GM18520 (cell line): ENCODE measurements around the gene ARHGAP4.

Source experiments
- ATAC-seq: cut with Tn5 transposase; IDR thresholded peaks from one replicate; pipeline ENCODE4 v1.9.1; 2021; ENCODE audit not compliant: unreplicated experiment

ARHGAP4 gene

DNA sequence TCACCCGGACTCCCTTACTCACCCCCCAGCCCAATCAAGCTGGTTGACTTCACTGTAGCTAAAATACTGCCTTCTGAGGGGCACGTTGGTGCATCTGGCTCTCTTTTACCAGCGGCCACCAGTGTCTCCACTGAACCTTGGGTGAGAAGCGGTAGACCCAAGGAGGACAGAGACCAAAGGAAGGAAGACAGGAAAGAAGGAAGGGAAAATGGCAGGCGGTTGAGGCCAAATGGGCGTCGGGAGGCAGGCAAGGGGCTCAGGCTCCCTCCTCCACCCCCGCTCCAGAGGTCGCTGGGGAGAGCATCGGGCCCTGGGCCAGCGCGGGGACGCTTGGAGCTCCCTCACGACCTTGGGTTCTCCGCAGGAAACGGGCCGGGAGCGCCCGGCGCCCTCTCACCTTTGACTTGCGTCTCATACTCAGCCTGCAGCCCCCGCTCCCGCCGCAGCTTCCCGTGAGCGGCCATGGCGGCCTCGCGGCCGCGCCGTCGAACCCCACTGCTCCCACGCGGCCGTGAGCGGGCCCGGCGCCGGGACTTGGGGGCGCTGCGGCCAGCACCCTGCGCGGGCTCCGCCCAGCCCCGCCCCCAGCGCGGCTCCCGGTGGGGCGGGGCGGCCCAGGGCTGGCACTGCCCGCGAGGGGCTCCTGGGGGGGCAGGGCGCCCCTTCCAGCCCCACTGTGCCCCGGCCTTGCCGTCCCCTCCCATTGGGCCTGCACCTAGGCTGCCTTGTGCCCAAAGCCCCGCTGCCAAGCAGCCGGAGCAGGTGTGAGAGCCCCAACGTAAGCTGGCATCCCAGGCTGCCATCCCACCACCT, at the start of gene ARHGAP4:
ARHGAP4 (minus strand) TSS at position 526 of the 813 bp plus-strand sequence; CDS start at position 464, 62 bp downstream.
- ATAC-seq: no peak

DNA sequence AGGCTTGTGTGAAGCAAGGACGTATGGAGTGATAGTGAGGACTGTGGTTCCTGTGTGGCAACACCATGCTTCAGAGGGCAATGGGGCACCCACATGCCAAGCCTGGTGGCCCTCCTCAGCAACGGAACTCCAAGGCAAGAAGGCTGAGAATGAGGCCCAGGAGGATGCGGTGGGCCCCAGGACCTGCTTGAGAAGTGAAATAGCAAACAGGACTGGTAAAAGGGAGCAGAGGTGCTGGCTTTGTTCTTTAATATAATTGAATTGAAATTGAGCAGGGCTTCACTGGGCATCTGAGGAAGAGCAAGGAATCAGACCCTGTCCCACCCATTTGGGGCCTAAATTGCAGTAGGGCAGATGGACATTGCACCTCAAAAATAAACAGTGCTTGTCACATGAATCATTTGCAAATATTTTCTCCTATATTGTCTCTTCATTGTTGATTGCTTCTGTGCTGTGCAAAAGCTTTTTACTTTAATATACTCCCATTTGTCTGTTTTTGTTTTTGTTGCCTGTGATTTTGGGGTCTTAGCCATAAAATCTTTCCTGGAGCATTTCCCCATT, 48.7 kb upstream of the ARHGAP4 start:
- ATAC-seq: no peak

DNA sequence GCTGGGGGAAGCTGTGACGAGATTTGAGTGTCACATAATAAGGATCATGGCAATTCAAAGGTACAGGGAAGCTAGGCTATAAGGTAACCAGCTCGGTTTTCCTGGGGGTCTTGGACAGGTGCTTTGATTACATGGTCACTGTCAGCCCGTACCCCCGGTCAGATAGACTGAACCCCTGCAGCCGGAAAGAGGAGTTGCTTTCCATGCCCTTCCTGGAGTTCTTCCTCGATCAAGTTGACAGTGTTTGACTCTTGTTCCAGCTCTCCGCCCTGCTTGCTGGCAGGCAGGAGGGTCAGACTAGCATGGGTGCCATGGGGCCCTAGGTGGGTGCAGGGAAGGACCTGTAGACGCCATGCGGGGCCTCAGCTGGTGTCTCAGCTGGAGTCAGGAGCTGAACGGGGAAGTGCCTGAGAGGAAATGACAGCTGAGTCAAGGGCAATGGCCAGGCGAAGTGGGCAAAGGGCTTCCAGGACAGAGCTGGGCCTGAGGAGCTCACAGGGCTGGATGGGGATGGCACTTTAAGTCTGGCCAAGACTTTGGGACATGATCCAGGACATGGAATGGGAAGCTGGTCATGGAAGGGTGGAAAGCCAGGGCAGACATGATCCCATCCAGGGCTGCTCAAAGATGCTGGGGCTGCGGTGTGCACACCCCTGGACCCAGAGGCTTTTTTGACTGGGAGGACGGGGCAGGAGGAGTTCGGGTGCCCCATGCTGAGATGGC, 48.1 kb upstream of the ARHGAP4 start:
- ATAC-seq: no peak

DNA sequence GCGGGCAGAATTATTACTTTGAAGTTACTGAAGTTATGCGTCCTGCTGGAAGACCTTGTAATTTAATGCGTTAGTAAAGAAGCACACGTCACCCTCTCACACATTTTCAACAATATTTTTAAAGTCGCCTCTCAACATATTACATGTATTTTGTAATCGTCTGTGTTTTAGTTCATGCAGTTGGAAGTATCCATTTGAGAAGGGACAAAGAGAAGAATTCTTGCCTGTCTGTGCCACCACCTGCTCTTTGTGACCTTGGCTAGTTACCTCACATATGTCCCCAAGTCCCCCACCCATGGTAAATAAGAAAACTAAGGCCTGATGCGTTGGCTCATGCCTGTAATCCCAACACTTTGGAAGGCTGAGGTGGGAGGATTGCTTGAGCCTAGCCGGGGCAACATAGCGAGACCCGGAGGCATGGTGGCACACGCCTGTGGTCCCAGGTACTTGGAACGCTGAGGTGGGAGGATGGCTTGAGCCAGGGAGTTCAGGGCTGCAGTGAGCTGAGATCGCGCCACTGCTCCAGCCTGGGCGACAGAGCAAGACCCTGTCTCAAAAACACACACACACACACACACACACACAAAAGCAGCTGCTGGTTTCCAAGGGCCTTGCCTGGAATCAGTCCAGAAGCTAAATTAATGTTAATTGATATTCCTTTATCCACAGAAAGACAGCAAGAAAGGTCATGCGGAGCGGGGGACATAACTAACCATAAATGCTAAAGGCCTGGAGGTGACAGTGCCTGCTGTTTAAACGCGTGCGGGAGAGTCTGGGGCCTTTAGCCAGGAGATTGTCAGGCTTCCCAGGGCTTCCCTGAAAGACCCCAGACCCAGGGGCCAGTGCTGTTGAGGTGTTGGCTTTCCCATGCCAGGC, 47.3 kb upstream of the ARHGAP4 start:
- ATAC-seq: no peak

DNA sequence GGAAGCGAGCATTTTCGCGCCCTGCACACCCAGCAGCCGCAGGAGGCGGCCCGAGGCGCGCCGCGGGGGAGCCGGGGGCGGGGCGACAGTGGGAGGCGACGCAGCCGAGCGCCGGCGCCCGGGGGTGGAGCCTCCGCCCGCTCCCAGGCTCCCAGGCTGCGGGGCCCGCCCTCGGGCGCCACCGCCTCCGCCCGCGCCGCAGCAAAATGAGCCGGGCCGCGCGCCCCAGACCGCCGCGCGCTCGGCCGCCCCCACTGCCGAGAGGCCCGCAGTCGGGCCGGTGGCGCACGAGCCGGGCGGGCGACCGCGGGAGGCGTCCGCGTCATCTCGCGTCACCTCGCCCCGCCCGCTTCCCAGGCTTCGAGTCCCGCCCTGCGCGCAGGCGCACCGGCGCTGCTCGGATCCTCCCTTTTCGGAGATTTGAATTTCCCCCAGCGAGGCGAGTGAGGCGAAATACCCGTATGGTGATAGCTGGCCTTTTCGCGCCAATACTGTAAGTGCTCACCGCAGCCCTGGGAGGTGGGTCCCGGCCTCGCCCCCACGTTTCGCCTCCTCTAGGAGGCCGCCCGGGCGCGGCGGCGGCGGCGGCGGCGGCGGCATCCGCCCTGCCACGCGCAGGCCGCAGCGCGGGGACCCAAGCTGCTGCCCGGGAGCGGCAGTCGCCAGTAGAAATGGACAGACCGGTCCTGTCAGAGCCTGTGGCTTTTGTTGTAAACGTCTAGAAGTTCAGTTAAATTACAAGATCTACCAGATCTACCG, 46.5 kb upstream of the ARHGAP4 start, which contains the start of gene TMEM187:
TMEM187 (plus strand) TSS at position 387 of the 759 bp plus-strand sequence. CDS start 9,309 bp downstream, outside the sequence.
- ATAC-seq: peak; percentile 39

DNA sequence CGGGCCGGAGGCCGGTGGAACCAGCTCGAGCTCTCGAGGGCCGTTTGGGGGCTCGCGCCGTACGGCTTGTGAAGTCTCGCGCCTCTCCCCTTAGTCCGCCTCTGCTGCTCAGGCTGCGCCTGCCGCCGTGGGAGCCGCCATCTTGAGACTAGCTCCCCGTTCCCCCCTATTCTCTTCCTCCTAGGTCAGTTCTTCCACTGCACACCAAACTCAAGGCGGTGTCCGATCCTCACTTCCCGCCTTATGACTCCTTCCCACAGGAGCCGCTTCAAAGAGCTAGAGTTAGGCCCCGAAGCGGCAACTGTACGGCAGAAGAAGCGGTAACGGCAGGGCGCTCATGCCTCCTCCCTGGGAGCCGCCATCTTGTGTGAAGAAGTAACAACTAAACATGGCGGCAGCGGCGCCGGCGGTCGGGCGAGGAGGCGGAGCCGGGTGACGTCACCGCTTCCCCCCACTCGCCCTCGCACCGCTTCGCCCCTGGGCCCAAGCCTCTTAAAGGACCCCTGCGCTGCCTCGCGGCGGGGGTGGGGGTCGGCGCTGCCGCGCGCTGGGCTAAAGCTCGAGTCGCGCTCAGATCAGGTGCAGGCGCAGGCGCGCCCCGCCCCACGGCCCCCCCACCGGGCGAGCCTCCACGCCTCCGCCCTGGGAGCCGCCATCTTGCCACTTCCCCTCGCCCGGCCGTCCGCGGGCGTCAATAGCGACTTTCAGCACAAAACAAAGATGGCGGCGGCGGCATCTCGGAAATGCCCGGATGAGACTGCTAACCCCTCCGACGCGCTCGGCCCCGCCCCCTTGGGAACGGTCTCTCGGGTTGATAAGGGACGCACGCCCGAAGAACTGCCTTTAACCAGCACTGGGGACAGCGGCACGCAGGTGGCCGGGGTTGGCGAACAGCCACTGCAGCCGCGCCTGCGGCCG, 45.6 kb upstream of the ARHGAP4 start, which contains the start of gene HCFC1:
HCFC1 (minus strand) TSS at position 369 of the 918 bp plus-strand sequence. CDS start 978 bp downstream, outside the sequence.
- peak; percentile 29 for ATAC-seq

DNA sequence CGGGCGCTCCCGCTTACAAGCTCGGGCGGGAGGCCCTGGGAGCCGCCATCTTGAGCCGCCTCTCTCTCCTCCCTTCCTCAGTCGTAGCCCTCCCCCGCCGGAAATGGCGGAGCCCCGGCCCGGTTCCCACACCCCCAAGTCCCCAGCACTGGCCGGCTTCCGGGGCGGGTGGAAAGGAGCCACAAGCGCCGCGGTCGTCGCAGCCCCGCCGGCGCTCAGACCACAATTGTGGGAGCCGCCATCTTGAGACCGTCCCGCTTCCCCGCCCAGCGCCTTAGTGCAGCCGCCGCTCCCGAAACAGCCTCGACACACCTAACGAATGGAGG, 45.0 kb upstream of the ARHGAP4 start:
- ATAC-seq: no peak

DNA sequence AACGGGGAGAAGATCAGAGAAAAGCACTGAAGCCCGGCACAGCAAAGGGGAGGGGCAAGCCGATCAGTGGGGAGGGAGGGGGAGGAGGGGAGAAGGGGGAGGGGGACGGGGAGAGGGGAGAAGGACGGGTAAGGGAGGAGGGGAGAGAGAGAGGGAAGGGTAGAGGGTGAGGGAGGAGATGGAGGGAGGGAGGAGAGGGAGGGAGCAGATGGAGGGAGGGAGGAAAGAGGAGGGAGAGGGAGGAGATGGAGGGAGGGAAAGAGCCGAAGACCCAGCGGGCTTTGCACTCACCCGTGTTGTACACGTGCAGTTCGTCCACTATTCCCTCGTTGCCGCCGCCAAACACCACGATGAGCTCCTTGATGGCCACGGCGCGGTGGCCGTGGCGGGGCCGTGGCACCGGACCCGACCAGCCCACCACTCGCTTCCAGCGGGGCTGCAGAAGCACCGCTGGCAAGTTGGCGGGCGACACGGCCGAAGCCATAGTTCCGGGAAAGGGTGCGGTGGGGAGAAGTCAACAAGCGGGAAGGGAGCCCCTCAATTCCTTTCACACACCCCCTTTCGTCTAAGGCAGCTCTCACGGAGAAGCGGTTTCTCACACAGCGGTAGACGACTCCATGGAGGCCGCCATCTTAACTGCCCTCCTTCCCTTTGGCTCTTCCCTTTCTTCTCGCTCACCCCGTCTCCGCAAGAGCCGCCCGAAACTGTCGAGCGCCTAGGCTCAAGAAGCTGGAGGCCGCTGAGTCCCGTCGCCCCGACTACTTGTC, 44.5 kb upstream of the ARHGAP4 start:
- no peak for ATAC-seq

DNA sequence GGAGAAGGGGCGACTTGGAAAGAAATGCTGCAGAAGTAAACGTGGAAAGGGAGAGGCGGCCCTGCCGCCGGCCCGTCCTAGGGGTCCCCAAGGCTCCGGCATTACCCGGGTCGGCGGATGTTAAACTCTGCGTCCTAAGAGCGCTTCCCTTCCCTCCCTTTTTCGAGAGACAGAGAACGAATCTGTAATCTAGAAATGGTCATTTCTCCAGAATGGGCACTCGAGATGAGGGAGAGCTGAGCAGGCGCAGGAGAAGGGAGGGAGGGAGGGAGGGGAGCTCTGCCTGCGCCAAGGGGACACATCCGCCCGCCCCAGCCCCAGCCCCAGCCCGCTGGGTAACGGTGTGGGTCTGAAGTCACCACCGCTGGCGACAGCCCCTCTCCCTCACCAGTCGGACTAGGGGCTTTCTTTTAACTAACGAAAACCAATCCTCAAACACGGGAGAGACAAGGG, 43.9 kb upstream of the ARHGAP4 start:
- ATAC-seq: no peak

DNA sequence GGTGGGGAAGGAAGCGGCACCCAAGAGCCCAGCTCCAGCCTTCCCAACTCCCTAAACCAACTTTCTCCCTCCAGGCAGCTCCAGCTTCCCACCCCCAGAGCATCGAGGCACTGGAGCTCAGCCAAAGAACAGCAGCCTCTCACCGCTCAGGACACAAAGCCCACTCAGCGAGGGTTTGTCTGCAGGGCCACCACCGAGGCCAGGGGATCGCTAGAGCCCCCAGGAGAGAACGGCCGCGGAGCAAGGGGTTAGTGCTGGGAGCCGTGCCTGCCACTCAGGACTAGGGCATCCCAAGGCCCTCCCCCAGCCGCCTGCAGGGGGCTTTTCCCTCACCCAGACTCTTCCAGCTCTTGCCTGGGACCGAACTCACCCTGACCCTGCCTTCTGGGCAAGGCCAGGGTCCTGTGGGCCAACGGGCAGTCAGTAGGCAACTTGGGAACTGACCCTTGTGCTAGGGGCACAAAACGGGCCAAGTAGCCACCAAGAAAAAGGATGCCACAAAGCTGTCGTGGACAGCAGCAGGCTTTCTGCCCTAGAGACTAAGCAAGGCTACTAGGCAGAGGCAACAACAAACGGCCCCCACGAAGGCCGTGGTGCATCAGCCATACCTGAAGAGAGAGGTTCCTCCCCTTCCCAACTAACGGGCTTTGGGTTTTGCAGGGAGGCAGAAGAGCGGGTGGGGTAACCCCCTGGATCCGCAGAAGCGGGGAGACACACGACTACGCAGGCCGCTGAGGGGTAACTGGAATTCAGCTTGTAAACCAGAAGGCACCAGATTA, 43.2 kb upstream of the ARHGAP4 start:
- ATAC-seq: no peak

DNA sequence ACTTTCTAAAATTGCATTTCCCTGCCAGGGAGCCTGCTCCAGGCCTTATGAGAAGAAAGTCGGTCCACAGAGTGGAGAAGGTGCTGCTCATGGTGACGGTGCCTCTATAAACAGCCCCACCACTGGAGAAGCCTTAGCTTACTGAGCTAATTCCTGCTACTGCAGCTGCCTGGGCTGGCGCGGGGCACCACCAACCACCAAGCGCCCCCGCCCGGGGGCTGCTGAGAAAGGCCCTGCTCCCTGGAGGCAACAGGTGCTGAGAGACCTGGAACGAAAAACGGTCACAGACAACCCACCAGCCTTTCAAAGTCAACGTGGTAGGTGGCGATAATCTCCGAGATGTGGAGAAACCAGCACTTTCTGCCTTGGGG, 42.7 kb upstream of the ARHGAP4 start:
- no peak for ATAC-seq

DNA sequence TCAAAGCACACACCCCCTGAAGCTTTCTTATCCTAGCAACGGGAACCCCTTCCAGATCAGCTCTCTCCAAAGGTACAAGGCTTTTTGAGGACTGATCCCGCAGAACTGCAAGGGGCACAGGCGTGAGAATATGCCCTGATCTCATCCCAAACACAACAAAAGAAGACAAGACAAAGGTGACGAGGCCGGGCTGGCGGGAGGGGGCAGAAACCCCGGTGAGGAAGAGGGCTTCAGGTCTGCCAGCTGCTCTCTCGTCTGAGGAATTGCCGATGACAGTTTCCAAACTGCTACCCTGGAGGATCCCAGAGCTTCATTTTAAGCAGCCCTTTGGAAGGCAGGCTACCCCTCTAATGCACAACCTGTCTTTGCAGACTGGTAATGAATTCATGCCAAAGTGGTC, 42.2 kb upstream of the ARHGAP4 start:
- ATAC-seq: no peak

DNA sequence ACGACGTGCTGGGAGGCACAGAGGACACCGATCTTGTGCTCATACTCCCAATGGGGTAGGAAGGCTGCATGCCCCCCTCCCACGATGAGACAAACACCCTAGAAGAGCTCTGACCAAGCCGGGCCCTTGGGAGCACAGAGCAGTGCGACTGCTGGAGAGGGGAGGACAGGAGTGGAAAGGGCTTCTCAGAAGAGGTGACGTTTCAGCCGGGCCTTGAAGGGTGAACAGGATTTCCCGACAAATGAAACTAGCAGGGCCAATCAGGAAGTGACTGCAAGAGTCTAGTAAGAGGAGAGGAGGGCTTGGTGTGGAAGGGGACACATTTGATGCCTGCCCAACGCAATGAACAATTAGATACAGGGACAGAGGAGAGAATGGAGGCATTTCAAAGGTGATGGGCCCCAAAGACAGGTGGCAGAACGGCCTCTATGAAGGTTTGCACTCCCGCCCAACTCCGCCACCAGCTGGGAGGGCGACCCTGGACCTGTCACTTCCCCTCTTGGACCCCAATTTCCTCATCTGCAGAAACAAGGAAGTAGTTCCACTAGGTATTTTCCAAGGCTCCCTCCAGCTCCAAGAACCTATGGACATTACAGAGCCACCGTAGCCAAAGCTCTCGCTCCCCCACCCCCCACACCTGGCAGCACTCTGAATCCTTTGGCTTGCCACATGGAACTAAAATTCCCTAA, 41.6 kb upstream of the ARHGAP4 start:
- no peak for ATAC-seq

DNA sequence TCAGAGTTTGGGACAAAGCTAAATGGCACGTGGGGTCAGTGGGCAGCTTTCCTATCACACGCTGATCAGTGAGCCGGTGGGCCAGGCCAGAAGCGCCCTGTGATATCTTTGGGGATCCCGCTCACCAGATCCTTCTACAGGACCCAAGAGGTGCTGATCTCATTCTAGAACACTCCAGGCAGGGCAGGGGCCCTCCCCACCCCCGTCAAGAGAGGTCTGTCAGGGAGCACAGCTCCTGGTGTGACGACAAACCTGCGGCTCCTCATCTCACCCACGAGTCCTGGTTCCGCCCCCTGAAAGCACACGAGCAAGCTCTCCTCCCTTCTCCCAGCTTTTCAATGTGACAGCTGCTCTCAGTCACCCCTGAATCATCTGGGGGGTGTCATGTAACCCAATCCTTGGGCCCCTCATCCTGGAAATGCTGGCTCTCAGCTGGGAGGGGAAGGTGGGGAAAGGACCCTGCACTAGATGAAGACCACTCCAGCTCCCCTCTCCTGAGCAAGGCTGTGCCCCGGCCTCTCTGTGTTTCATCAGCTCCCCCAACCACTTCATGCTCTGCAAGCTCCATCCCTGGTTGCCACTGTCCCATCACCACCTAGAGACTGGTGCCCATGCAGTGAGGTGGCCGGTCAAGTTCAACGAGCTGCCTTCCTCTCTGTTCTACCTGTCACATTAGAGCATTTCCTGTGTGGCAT, 40.9 kb upstream of the ARHGAP4 start:
- no peak for ATAC-seq

DNA sequence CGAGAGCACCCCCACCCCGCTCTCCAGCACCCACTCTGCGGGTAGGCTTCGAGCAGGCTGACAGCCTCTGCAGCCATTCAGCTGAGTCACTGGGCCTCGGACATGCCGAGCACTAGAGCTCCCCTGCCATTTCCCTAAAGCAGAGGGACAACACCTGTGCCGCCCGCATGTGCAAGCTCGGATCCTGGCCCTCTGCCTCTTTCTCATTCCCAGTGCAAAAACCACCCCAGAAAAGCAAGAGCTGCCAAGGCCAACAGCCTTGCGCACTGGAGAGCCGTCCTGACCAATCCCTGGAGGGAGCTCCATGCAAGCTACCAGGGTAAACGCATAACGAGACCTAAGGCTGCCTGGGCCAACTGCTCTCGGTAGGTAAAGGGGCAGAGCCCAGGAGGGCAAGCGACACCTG, 40.2 kb upstream of the ARHGAP4 start:
- no peak for ATAC-seq

DNA sequence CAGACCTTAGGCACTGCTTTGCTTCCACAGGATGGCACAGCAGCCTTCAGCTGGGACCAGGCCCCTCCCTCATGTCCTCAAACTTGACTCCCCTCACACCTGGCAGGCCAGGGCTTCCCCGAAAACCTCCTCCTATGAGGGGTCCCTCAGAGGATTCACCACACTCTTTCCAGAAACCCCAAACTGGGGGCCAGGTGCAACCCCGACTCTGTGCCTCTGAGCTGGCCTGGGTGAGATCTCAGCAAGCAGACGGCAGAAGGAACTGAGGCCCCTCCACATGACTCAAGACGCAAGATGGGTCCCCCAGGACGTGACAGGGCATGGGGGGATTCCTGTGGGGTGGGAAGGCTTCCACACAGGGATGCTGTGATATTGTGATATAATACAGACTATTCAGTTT, 39.3 kb upstream of the ARHGAP4 start:
- ATAC-seq: no peak
